T-helper 2 cell treated with Interferon-gamma antibody and Interleukin-4, amounts not matched to agents 5 μg/mL and 100 μg/mL, for 36 hours (primary cell): Measurements from ENCODE around the gene RGL4.
"Not testable (repeated sequence)": the region's sequence is repeated elsewhere in the genome, so short reads cannot be mapped to it uniquely, and the experiment has no call there.

Experiments used
- DNase-seq: peaks from one replicate; pipeline ENCODE4 v3.0.0; 2021; ENCODE audit warnings: low spot score
- H3K27ac Mint-ChIP-seq: one replicate; pipeline ENCODE4 v1.8.0; 2021; ENCODE audit warnings: mild to moderate bottlenecking, mixed read lengths
- H3K27me3 Mint-ChIP-seq: one replicate; pipeline ENCODE4 v1.8.0; 2021; ENCODE audit warnings: low read depth, mixed read lengths
- H3K36me3 Mint-ChIP-seq: one replicate; pipeline ENCODE4 v1.8.0; 2021; ENCODE audit warnings: low read depth, mixed read lengths
- H3K4me1 Mint-ChIP-seq: one replicate; pipeline ENCODE4 v1.8.0; 2021; ENCODE audit warnings: low read depth, mixed read lengths
- H3K4me3 Mint-ChIP-seq: one replicate; pipeline ENCODE4 v1.8.0; 2022; ENCODE audit warnings: mild to moderate bottlenecking, moderate library complexity, mixed read lengths
- H3K9me3 Mint-ChIP-seq: one replicate; pipeline ENCODE4 v1.8.0; 2021; ENCODE audit warnings: mixed read lengths

The RGL4 gene

GRCh38 chr22:23716811-23717801, 26.3 kb downstream of the RGL4 start:
- Mint-ChIP-seq H3K27ac (peak overlapping the region; percentile 81), H3K4me3 (peak overlapping the region; percentile 75), H3K4me1 (peaks cover 14% of the 10 kb centered on the region), H3K27me3 (no peaks in the 10 kb centered on the region), H3K36me3 (peaks cover 19% of the 10 kb centered on the region), H3K9me3 (no peaks in the 10 kb centered on the region)
- DNase-seq: peak; percentile 80

GRCh38 chr22:23718371-23719165, 27.8 kb downstream of the RGL4 start:
- Mint-ChIP-seq H3K27me3 (no peaks in the 10 kb centered on the region), H3K36me3 (peaks cover 12% of the 10 kb centered on the region), H3K9me3 (no peaks in the 10 kb centered on the region), H3K4me1 (peaks cover 14% of the 10 kb centered on the region), H3K4me3 (peak overlapping the region; percentile 18), H3K27ac (no peak overlapping the region)
- DNase-seq: no peak

GRCh38 chr22:23720855-23721254, 30.0 kb downstream of the RGL4 start:
- no peak overlapping the region for H3K27ac Mint-ChIP-seq

GRCh38 chr22:23722160-23722559, 31.3 kb downstream of the RGL4 start:
- Mint-ChIP-seq H3K27me3 (no peaks in the 10 kb centered on the region), H3K27ac (no peak overlapping the region), H3K4me1 (peaks cover 5% of the 10 kb centered on the region), H3K9me3 (no peaks in the 10 kb centered on the region), H3K4me3 (no peak overlapping the region), H3K36me3 (no peaks in the 10 kb centered on the region)
- DNase-seq: no peak

More at GRCh38 chr22:23720855-23721254, 30.0 kb downstream of the RGL4 start:
- DNase-seq: no peak
- peaks cover 7% of the 10 kb centered on the region for H3K4me1 Mint-ChIP-seq
- no peaks in the 10 kb centered on the region for H3K36me3 Mint-ChIP-seq
- H3K27me3 Mint-ChIP-seq: no peaks in the 10 kb centered on the region
- H3K4me3 Mint-ChIP-seq: no peak overlapping the region
- H3K9me3 Mint-ChIP-seq: no peaks in the 10 kb centered on the region

- Mint-ChIP-seq H3K4me3 (no peak overlapping the region), H3K9me3 (no peaks in the 10 kb centered on the region), H3K36me3 (no peaks in the 10 kb centered on the region), H3K4me1 (no peaks in the 10 kb centered on the region), H3K27ac (no peak overlapping the region), H3K27me3 (no peaks in the 10 kb centered on the region)
- DNase-seq: no peak
These were observed 31.9 kb downstream of the RGL4 start for GRCh38 chr22:23722724-23723123.

GRCh38 chr22:23728108-23728507, 37.3 kb downstream of the RGL4 start:
- H3K9me3 Mint-ChIP-seq, H3K27me3 Mint-ChIP-seq, H3K4me1 Mint-ChIP-seq, H3K36me3 Mint-ChIP-seq, H3K27ac Mint-ChIP-seq, DNase-seq, H3K4me3 Mint-ChIP-seq: not testable (repeated sequence)

GRCh38 chr22:23737696-23738095, 46.9 kb downstream of the RGL4 start:
- H3K36me3 Mint-ChIP-seq: no peaks in the 10 kb centered on the region
- H3K27me3 Mint-ChIP-seq: no peaks in the 10 kb centered on the region
- no peak for DNase-seq
- H3K4me3 Mint-ChIP-seq: no peak overlapping the region
- no peaks in the 10 kb centered on the region for H3K9me3 Mint-ChIP-seq
- H3K27ac Mint-ChIP-seq: no peak overlapping the region
- no peaks in the 10 kb centered on the region for H3K4me1 Mint-ChIP-seq

- no peak overlapping the region for H3K4me3 Mint-ChIP-seq
- H3K4me1 Mint-ChIP-seq: no peaks in the 10 kb centered on the region
- H3K27me3 Mint-ChIP-seq: no peaks in the 10 kb centered on the region
- no peaks in the 10 kb centered on the region for H3K9me3 Mint-ChIP-seq
- no peak for DNase-seq
- peaks cover 22% of the 10 kb centered on the region for H3K36me3 Mint-ChIP-seq
- H3K27ac Mint-ChIP-seq: no peak overlapping the region
These were observed 51.9 kb downstream of the RGL4 start for GRCh38 chr22:23742505-23743264.

GRCh38 chr22:23743303-23743705, 52.5 kb downstream of the RGL4 start:
- Mint-ChIP-seq H3K4me3 (no peak overlapping the region), H3K4me1 (no peaks in the 10 kb centered on the region), H3K36me3 (peaks cover 22% of the 10 kb centered on the region), H3K9me3 (no peaks in the 10 kb centered on the region), H3K27ac (no peak overlapping the region), H3K27me3 (no peaks in the 10 kb centered on the region)
- no peak for DNase-seq

GRCh38 chr22:23744001-23744400, 53.2 kb downstream of the RGL4 start:
- H3K27me3 Mint-ChIP-seq: no peaks in the 10 kb centered on the region
- H3K4me1 Mint-ChIP-seq: no peaks in the 10 kb centered on the region
- H3K36me3 Mint-ChIP-seq: peaks cover 22% of the 10 kb centered on the region
- DNase-seq: no peak
- H3K9me3 Mint-ChIP-seq: no peaks in the 10 kb centered on the region
- no peak overlapping the region for H3K27ac Mint-ChIP-seq
- H3K4me3 Mint-ChIP-seq: no peak overlapping the region

GRCh38 chr22:23744485-23744884, 53.7 kb downstream of the RGL4 start:
- H3K36me3 Mint-ChIP-seq: peaks cover 22% of the 10 kb centered on the region
- no peak overlapping the region for H3K27ac Mint-ChIP-seq
- no peak for DNase-seq
- no peaks in the 10 kb centered on the region for H3K27me3 Mint-ChIP-seq
- H3K9me3 Mint-ChIP-seq: no peaks in the 10 kb centered on the region
- no peaks in the 10 kb centered on the region for H3K4me1 Mint-ChIP-seq
- H3K4me3 Mint-ChIP-seq: no peak overlapping the region

- no peak for DNase-seq
- H3K4me1 Mint-ChIP-seq: peaks cover 11% of the 10 kb centered on the region
- H3K27me3 Mint-ChIP-seq: peaks cover 2% of the 10 kb centered on the region
- H3K27ac Mint-ChIP-seq: no peak overlapping the region
- no peak overlapping the region for H3K4me3 Mint-ChIP-seq
- H3K9me3 Mint-ChIP-seq: no peaks in the 10 kb centered on the region
- H3K36me3 Mint-ChIP-seq: peaks cover 22% of the 10 kb centered on the region
These were observed 55.0 kb downstream of the RGL4 start for GRCh38 chr22:23745791-23746190.
